Esophagus squamous epithelium (tissue), 5 donors: ENCODE results near the gene DMRTB1. TPM values are rescaled to one million over a fixed set of nuclear protein-coding genes. Genes with fewer than 3 reads are reported as not detected.

ENCODE experiments used
- DNase-seq: peaks from one replicate; lab custom pipeline; 2025; lab: John Stamatoyannopoulos, UW
- H3K27ac ChIP-seq, 4 donors: fragments of 200-600 bp; sonication (generic); one replicate each; pipeline ENCODE4 v1.5.1; 2016 to 2019; ENCODE audit warnings: mild to moderate bottlenecking in 1 of 4
- H3K27me3 ChIP-seq, 4 donors: fragments of 200-600 bp; sonication (generic); 1 replicate in 3 of 4; 2 replicates in 1 of 4; pipeline versions ENCODE4 v1.5.1 to v1.6.0; 2017 to 2021; ENCODE audit warnings: antibody characterized with exemption in 1 of 4
- H3K36me3 ChIP-seq, 3 donors: fragments of 200-600 bp; sonication (generic); one replicate each; pipeline ENCODE4 v1.5.1; 2016 to 2019
- H3K4me1 ChIP-seq, 3 donors: fragments of 200-600 bp; sonication (generic); one replicate each; pipeline ENCODE4 v1.5.1; 2017 to 2019
- H3K4me3 ChIP-seq, 4 donors: fragments of 200-600 bp; sonication (generic); 1 replicate in 3 of 4; 2 replicates in 1 of 4; pipeline ENCODE4 v1.5.1; 2016 to 2019; ENCODE audit warnings: mild to moderate bottlenecking in 2 of 4, moderate library complexity in 1 of 4
- H3K9me3 ChIP-seq, 3 donors: fragments of 200-600 bp; sonication (generic); one replicate each; pipeline ENCODE4 v1.5.1; 2016 to 2019
- CTCF ChIP-seq, 6 experiments: fragments of 450-650 bp in 4 of 6; fragments of 200-600 bp in 2 of 6; sonication (generic) in 2 of 6; IDR thresholded peaks; one replicate each; pipeline ENCODE4 v1.5.1; 2016 to 2019; ENCODE audit warnings: antibody characterized with exemption in 6 of 6, mild to moderate bottlenecking in 4 of 6, moderate library complexity in 4 of 6
- POLR2A ChIP-seq, 4 donors: fragments of 450-650 bp; IDR thresholded peaks; one replicate each; pipeline ENCODE4 v1.6.1; 2017; ENCODE audit warnings: antibody characterized with exemption in 4 of 4, mild to moderate bottlenecking in 4 of 4, moderate library complexity in 3 of 4
- WGBS, 2 donors: methylation state at CpG; one replicate each; pipeline ENCODE4 v1.1.5; 2018; 5-methylcytosine and 5-hydroxymethylcytosine counted together
- intact Hi-C: fragments of 100-400 bp; cut with DNase I; formaldehyde crosslinking; loops from one replicate; pipeline ENCODE4 v1.15.0; 2022
- total RNA-seq, 4 donors: library from RNA; depleted of rRNA; stranded (reverse); fragments of >200 nt; gene quantifications; one replicate each; pipeline ENCODE4 v1.1.0, GENCODE V29; 2016
- donor health status: DM: yes; HTN: yes; CAD: no.

DMRTB1 gene
- total RNA-seq, 4 donors from 2014 or later: not detected

GRCh38 chr1:53505401-53505800 lies 46.2 kb downstream of the DMRTB1 start:
- DNase-seq: no peak
- H3K9me3 ChIP-seq: no peaks in the 10 kb centered on the region
- TF ChIP-seq CTCF (IDR thresholded peaks at IDR 0.05): no peak
- H3K4me1 ChIP-seq: peaks cover 0 to 24% (median 0%) of the 10 kb centered on the region in 3 donors
- intact Hi-C loops: no loop called here
- no peaks in the 10 kb centered on the region for H3K36me3 ChIP-seq
- no peak overlapping the region for H3K4me3 ChIP-seq
- H3K27me3 ChIP-seq: peaks cover 0 to 19% (median 0%) of the 10 kb centered on the region in 4 donors
- WGBS, 2 donors: 83 to 85% methylated on average over 2 to 7 of the region's 9 CpGs
- H3K27ac ChIP-seq: no peak overlapping the region

DNA sequence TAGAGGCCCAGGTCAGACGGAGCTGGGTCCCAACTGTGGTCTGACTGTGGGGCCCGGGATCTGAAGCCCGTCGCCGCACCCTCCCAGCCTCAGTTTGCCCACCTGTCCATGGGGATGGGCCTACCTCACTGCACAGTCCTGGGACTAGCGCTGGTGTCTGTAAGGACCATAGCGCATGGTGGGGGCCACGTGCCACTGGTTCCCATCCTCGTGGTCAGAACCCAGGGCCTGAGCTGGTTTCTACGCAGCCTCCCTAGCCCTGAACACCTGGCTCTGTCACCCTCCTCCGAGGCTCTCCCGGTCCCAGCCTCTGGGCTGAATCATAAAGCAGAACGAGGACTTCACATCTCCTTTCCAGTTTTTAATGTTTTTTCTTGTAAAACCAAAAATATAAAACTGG lies 46.7 kb downstream of the DMRTB1 start:
- no peak for DNase-seq
- Histone ChIP-seq H3K27me3 (peaks cover 0 to 14% (median 0%) of the 10 kb centered on the region in 4 donors), H3K36me3 (no peaks in the 10 kb centered on the region), H3K9me3 (no peaks in the 10 kb centered on the region), H3K27ac (no peak overlapping the region), H3K4me1 (peaks cover 0 to 24% (median 0%) of the 10 kb centered on the region in 3 donors), H3K4me3 (no peak overlapping the region)
- TF ChIP-seq CTCF (IDR thresholded peaks at IDR 0.05): no peak
- TF ChIP-seq POLR2A (IDR thresholded peaks at IDR 0.05): no peak
- WGBS, 2 donors: 81 to 85% methylated on average over 3 to 7 of the region's 13 CpGs
- intact Hi-C loops: no loop called here

DNA sequence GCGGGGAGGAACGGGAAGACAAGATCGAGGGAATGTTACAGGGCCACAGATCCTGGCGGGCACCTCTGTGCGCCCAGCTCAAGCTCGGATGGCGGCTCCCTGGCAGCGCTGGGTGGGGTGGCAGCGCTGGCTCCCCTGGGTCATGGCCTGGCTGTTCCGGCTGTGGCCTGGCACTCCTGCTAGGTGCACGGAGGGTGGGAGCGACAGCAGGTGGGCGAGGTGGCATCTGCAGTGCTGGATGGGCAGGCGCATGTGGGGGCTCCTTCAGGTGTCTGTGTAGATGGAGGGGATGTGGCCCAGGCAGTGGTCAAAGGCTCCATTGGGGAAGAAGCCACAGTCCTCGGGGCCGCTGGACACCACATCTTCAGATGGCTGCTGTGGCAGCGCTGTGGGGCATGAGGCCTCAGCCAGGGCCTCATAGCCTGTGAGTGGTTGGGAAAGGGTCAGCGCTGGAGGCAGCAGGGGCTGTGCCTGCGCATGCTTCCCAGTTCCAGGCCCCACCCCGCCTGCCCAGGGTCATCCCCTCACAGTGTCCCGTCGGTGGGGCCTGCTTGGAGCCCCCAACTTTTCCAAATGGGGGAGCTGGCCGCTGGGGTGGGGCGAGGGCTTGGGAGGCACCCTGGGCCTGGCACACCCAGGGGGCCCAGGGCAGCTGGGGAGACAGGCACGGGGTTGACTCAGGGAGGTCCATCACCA lies 47.3 kb downstream of the DMRTB1 start:
- Histone ChIP-seq H3K27me3 (peaks cover 0 to 8% (median 0%) of the 10 kb centered on the region in 4 donors), H3K4me1 (peaks cover 0 to 27% (median 0%) of the 10 kb centered on the region in 3 donors), H3K9me3 (no peaks in the 10 kb centered on the region), H3K27ac (no peak overlapping the region), H3K36me3 (no peaks in the 10 kb centered on the region), H3K4me3 (no peak overlapping the region)
- no peak for TF ChIP-seq CTCF (IDR thresholded peaks at IDR 0.05)
- no peak for TF ChIP-seq POLR2A (IDR thresholded peaks at IDR 0.05)
- DNase-seq: no peak
- WGBS, 2 donors: 91 to 93% methylated on average over 10 of the region's 25 CpGs
- intact Hi-C loops: no loop called here

- H3K27ac ChIP-seq: no peak overlapping the region
Measured at GRCh38 chr1:53507116-53507820, 48.1 kb downstream of the DMRTB1 start.

More at GRCh38 chr1:53507116-53507820, 48.1 kb downstream of the DMRTB1 start:
- Histone ChIP-seq H3K4me3 (no peak overlapping the region), H3K4me1 (peaks cover 0 to 35% (median 0%) of the 10 kb centered on the region in 3 donors), H3K36me3 (no peaks in the 10 kb centered on the region), H3K27me3 (peaks cover 0 to 3% (median 0%) of the 10 kb centered on the region in 4 donors), H3K9me3 (no peaks in the 10 kb centered on the region)
- intact Hi-C loops: no loop called here
- 81 to 90% methylated on average over 3 to 4 of the region's 13 CpGs for WGBS, 2 donors
- TF ChIP-seq CTCF (IDR thresholded peaks at IDR 0.05) (no peak), POLR2A (IDR thresholded peaks at IDR 0.05) (no peak)
- no peak for DNase-seq
